COLO829 (cell line): ENCODE results near the gene TMEM143.
"Not testable (repeated sequence)": the region's sequence is repeated elsewhere in the genome, so short reads cannot be mapped to it uniquely, and the experiment has no call there.

Source experiments
- DNase-seq: peaks from one replicate; pipeline ENCODE4 v3.0.0; 2012; ENCODE audit warnings: low spot score

Gene TMEM143

DNA sequence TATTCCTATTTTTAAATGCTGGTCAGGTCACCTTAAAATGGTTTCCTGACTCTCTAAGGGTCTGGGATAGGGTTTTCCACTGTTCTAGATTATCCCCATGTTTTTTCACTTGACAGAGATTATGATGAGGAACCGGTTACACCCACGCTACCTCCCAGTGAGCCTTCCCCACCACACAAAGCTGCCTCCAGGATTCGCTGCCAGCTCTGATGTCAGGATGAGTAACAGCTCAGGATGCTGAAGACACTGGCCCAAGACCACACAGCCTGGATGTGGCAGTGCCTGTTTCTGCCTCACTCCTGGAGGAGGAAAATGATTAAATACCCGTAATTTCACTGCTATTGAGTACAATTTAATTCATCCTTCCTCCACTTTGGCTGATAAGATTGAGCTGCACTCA, 70.9 kb downstream of the TMEM143 start:
- DNase-seq = no peak

DNA sequence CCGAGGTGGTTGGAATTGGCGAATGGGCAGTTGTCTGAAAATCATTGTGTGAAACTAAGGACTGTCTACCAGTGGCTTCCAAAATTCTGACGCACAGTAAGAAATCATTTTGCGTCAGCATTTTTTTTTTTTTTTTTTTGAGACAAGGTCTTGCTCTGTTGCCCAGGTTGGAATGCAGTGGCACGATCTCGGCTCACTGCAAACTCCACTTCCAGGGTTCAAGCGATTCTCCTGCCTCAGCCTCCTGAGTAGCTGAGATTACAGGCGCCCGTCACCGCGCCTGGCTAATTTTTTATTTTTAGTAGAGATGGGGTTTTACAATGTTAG, 72.3 kb downstream of the TMEM143 start:
- not testable (repeated sequence) for DNase-seq

DNA sequence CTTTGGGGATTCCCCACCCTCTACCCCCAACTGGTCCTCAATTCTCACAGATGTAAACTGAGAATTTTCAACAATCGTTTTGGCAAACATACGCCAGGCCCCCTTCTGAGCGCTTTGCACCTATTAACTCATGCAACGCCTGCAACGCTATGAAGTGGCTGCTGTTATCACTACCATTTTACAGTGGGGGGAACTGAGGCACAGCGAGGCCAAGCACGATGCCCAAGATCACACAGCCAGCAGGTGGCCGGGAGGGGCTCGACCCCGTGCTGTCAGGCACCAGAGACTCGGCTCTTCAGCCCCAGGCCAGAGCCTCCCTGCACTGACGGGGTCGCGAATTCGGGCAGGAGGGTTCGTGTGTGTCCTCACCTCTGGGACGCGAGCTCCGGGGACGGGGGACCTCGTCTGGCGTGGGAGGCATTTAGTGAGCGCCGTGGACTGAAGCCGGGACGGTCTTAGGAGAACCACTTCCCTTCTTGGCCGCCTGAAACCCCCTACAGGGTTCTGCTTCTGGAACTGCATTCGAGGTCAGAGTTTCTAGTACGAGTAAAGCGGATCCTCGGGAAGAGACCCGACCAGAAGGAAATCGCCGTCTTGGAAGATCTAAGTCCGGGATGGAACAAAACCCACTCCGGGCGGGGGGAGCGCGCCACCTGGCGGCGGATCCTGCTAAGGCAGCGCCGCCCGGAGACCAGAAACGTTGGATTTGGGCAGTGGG, 72.8 kb downstream of the TMEM143 start:
- peak; percentile 67 for DNase-seq

DNA sequence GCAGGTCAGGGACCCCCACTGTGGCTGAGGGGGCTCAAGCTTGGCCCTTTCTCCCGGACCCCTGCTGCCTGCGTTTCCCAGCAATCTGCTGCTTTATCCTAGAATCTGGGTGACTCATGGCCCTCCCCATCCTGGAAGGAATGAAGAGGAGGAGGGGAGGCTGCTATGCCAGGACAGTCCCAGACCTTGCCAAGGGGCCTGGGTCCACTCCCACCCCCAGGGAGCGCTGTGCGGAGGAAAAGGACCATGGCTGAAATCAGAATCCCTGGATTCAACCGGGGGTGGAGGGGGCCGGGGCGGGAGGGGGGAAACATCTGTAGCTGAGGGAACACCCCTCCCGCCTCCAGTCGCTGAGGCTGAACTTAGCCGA, 73.4 kb downstream of the TMEM143 start:
- no peak for DNase-seq

DNA sequence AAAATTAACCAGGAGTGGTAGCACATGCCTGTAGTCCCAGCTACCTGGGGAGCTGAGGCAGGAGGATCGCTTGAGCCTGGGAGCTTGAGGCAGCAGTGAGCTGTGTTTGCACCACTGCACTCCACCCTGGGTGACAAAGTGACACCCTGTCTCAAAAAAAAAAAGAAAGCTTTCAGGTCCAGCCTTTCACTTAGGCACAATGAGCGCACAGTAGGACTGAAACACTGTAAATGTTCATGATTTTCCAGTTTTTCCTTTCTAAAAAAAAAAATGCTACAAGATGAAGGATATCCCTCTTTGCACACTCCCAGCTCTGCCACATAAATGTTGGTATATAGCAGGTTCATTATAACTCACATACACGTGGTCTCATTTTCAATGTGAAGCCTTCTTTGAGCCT, 76.0 kb downstream of the TMEM143 start:
- no peak for DNase-seq

DNA sequence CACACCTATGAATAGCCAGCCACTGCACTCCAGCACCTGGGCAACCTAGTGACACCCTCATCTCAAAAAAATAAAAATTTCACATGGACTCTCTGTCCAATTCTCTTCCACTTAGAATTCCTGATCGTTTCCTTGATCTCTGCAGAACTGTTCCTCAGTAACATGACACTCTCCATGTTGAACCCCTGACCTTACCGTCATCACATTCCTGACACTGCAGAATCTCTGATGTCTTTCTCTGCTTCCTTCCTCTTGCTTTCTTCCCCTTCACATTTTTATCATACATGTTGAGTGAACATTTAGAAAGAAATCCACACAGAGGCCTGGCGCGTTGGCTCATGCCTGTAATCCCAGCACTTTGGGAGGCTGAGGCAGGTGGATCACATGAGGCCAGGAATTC, 78.8 kb downstream of the TMEM143 start:
- no peak for DNase-seq

DNA sequence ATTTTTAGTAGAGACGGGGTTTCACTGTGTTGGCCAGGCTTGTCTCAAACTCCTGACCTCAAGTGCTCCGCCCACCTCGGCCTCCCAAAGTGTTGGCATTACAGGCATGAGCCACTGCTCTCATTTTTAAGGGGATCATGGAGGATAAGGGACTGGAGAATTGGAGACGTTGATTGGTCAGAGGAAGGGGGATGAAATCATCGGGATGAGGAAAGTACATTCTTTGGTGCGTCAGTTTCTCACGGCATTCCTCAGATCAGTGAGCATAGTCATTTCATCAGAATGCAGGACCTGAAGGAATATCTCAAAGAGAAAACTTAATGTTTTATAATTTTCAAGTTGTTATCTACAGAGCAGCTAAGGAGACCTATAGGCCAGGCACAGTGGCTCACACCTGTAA, 79.8 kb downstream of the TMEM143 start:
- DNase-seq = no peak
